ENCODE data around the gene SUGCT.

DNA sequence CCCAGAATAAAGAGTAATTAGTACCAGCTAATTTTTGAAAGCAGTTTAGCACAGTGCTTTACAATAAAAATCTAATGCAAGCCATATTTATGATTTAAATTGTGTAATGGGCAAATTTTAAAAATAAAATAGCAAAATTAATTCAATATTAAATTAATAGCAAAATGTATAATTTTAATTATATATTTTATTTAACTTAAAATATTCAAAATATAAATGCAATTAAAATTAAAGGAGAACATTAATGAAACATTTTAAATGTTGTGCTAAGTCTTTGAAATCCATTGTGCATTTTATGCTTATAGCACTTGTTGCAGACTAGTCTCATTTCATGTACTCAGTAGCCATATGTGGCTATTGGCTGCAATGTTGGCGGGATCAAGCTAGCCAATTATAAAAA, 367.6 kb downstream of the SUGCT start:
- TF ChIP-seq POLR2A (IDR thresholded peaks at IDR 0.05; ENCODE audit: low read depth, low read length), result no peak
- TF ChIP-seq TAF1 (IDR thresholded peaks at IDR 0.05; ENCODE audit: low read depth, low read length), result no peak
- TF ChIP-seq POLR2AphosphoS5 (IDR thresholded peaks at IDR 0.05; ENCODE audit: low read depth, low read length), result no peak
- no peak for TF ChIP-seq POU2F2 (IDR thresholded peaks at IDR 0.05; ENCODE audit: low read depth, low read length)
- no peak for TF ChIP-seq PAX5 (IDR thresholded peaks at IDR 0.05; ENCODE audit: insufficient read depth, low read length, severe bottlenecking)
